ENCODE data around the gene RHOG. TPM values are rescaled to one million over a fixed set of nuclear protein-coding genes. Genes with fewer than 3 reads are reported as not detected.

The RHOG gene
- total and polyA plus RNA-seq, 9 of the 15 experiments (the other 6 are each of a cell fraction or from before 2014, with no cell fraction given): 22.6 to 162 (median 80.3) TPM

GRCh38 chr11:3837793-3838192 lies 3.0 kb downstream of the RHOG start (continued):
- TF ChIP-seq MGA (IDR thresholded peaks at IDR 0.05) (no peak), ZKSCAN3 (CRISPR knock-in tag; IDR thresholded peaks at IDR 0.05) (no peak), ETV5 (CRISPR knock-in tag; IDR thresholded peaks at IDR 0.05; ENCODE audit: low read depth) (peak; percentile 31; the same call in 1 of the 2 replicates)

Data from K562 (cell line).